Left lung (tissue), 10 donors: Measurements from ENCODE around the gene CDH1. TPM values are rescaled to one million over a fixed set of nuclear protein-coding genes. Genes with fewer than 3 reads are reported as not detected.
A peak's percentile ranks its signal among the peaks of the same experiment; 100 is the strongest.

Experiments
- ATAC-seq: fragments of 200-7000 bp; cut with Tn5 transposase; one replicate; pipeline ENCODE4 v1.9.1; 2020; ENCODE audit warnings: moderate library complexity
- DNase-seq, 4 donors: peaks; one replicate each; pipeline ENCODE4 v3.0.0-alpha.2; 2013 to 2020
- H3K27ac ChIP-seq, 2 donors: fragments of 200-600 bp; sonication (generic) in 1 of 2; one replicate each; pipeline versions ENCODE4 v1.5.0 to v1.8.0; 2020 to 2021
- H3K27me3 ChIP-seq, 2 donors: fragments of 200-600 bp; sonication (generic) in 1 of 2; one replicate each; pipeline versions ENCODE4 v1.5.0 to v1.8.0; 2020 to 2021
- H3K36me3 ChIP-seq, 2 donors: fragments of 200-600 bp; sonication (generic) in 1 of 2; one replicate each; pipeline versions ENCODE4 v1.5.0 to v1.8.0; 2020 to 2021
- H3K4me1 ChIP-seq, 2 donors: fragments of 200-600 bp; one replicate each; pipeline ENCODE4 v1.8.0; 2021
- H3K4me3 ChIP-seq, 2 donors: fragments of 200-600 bp; sonication (generic) in 1 of 2; one replicate each; pipeline versions ENCODE4 v1.5.0 to v1.8.0; 2020 to 2021; ENCODE audit warnings: mild to moderate bottlenecking in 1 of 2
- H3K9me3 ChIP-seq, 2 donors: fragments of 200-600 bp; sonication (generic) in 1 of 2; one replicate each; pipeline versions ENCODE4 v1.5.0 to v1.8.0; 2020 to 2021
- CTCF ChIP-seq, 2 donors: fragments of 200-600 bp; sonication (generic) in 1 of 2; IDR thresholded peaks; one replicate each; pipeline versions ENCODE4 v1.5.0 to v1.8.0; 2021; ENCODE audit warnings: antibody characterized with exemption in 2 of 2
- intact Hi-C, 2 donors: fragments of 100-400 bp; cut with DNase I; formaldehyde crosslinking; loops; one replicate each; pipeline versions ENCODE4 v1.11.2 to v1.14.2; 2022
- polyA plus RNA-seq, 6 donors: library from polyadenylated mRNA; unstranded; fragments of 120-200 nt; gene quantifications; one replicate each; pipeline ENCODE4 v1.2.1, GENCODE V29; 2013; ENCODE audit not compliant: insufficient read length in 6 of 6
- total RNA-seq, 2 donors: library from RNA; stranded (reverse); fragmentation: NEBNext Ultra II Directional; extraction: Animal tissue kit (Norgen Biotek cat#: 25700); gene quantifications; one replicate each; pipeline ENCODE4 v1.2.1, GENCODE V29; 2021
- donor health status: DM: no; HTN: yes; CAD: no.
- donor health status: DM: no; HTN: no; CAD: no.

CDH1 gene
- total and polyA plus RNA-seq, 8 donors = 123 to 292 (median 164) TPM

GRCh38 chr16:68823401-68824135 lies 86.5 kb downstream of the CDH1 start:
- H3K4me3 ChIP-seq = no peak overlapping the region
- H3K27ac ChIP-seq = no peak overlapping the region
- H3K4me1 ChIP-seq = no peaks in the 10 kb centered on the region
- peaks cover 0 to 14% of the 10 kb centered on the region in 2 donors for H3K36me3 ChIP-seq
- intact Hi-C loops = no loop called here
- no peaks in the 10 kb centered on the region for H3K9me3 ChIP-seq
- DNase-seq (no peak), ATAC-seq (no peak)
- no peaks in the 10 kb centered on the region for H3K27me3 ChIP-seq
- TF ChIP-seq CTCF (IDR thresholded peaks at IDR 0.05) = no peak

- Histone ChIP-seq H3K4me1 (no peaks in the 10 kb centered on the region), H3K9me3 (no peaks in the 10 kb centered on the region), H3K27me3 (no peaks in the 10 kb centered on the region), H3K27ac (no peak overlapping the region), H3K36me3 (peaks cover 0 to 14% of the 10 kb centered on the region in 2 donors), H3K4me3 (no peak overlapping the region)
- ATAC-seq (no peak), DNase-seq (no peak)
- intact Hi-C loops = no loop called here
- no peak for TF ChIP-seq CTCF (IDR thresholded peaks at IDR 0.05)
Measured at GRCh38 chr16:68825427-68825826, 88.3 kb downstream of the CDH1 start.

DNA sequence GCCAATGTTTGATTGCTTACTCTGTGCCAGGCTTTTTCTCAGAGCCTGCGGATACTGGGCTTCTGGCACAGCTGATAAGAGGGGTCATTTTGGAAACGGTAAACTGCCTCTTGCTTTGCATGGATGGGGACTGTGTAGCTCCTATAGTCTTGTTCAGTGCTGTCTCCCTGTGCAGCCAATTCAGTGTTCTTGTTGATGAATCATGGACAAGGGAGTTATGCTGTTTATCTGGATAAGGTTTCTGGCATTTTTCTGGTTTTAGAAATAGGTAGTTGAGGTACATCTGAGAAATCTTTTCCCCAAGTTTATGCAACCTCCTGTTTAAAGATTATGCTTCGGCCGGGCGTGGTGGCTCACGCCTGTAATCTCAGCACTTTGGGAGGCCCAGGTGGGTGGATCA lies 89.6 kb downstream of the CDH1 start:
- H3K27ac ChIP-seq = no peak overlapping the region
- peaks cover 0 to 14% of the 10 kb centered on the region in 2 donors for H3K36me3 ChIP-seq
- H3K27me3 ChIP-seq = no peaks in the 10 kb centered on the region
- intact Hi-C loops = no loop called here
- H3K4me3 ChIP-seq = no peak overlapping the region
- TF ChIP-seq CTCF (IDR thresholded peaks at IDR 0.05) = no peak
- H3K9me3 ChIP-seq = no peaks in the 10 kb centered on the region
- DNase-seq (no peak), ATAC-seq (no peak)
- H3K4me1 ChIP-seq = no peaks in the 10 kb centered on the region

DNA sequence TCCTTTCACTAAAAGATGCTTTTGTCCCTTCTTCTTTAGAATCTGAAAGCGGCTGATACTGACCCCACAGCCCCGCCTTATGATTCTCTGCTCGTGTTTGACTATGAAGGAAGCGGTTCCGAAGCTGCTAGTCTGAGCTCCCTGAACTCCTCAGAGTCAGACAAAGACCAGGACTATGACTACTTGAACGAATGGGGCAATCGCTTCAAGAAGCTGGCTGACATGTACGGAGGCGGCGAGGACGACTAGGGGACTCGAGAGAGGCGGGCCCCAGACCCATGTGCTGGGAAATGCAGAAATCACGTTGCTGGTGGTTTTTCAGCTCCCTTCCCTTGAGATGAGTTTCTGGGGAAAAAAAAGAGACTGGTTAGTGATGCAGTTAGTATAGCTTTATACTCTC lies 96.2 kb downstream of the CDH1 start:
- Histone ChIP-seq H3K36me3 (no peaks in the 10 kb centered on the region), H3K9me3 (no peaks in the 10 kb centered on the region), H3K4me1 (no peaks in the 10 kb centered on the region), H3K27ac (no peak overlapping the region), H3K4me3 (no peak overlapping the region), H3K27me3 (no peaks in the 10 kb centered on the region)
- no peak for DNase-seq
- TF ChIP-seq CTCF (IDR thresholded peaks at IDR 0.05) = no peak
- ATAC-seq = no peak
- intact Hi-C loops = no loop called here

- intact Hi-C loops = no loop called here
Measured at GRCh38 chr16:68834550-68834949, 97.5 kb downstream of the CDH1 start.

More at GRCh38 chr16:68834550-68834949, 97.5 kb downstream of the CDH1 start:
- ATAC-seq (peak; percentile 81), DNase-seq (peak in 1 of 4 donors; percentile 8)
- Histone ChIP-seq H3K9me3 (no peaks in the 10 kb centered on the region), H3K27me3 (no peaks in the 10 kb centered on the region), H3K4me3 (no peak overlapping the region), H3K36me3 (no peaks in the 10 kb centered on the region), H3K27ac (no peak overlapping the region), H3K4me1 (no peaks in the 10 kb centered on the region)
- no peak for TF ChIP-seq CTCF (IDR thresholded peaks at IDR 0.05)
